Measurements from ENCODE around the gene LRRTM3. TPM values are rescaled to one million over a fixed set of nuclear protein-coding genes. Genes with fewer than 3 reads are reported as not detected.

Gene LRRTM3
- total RNA-seq, 4 donors from 2014 or later, result not detected

GRCh38 chr10:66926841-66927240 lies 1.0 kb downstream of the LRRTM3 start:
- intact Hi-C loops (cut with DNase I), result no loop called here
- no peak for DNase-seq
- Histone ChIP-seq H3K36me3 (no peaks in the 10 kb centered on the region), H3K27ac (no peak overlapping the region), H3K9me3 (no peaks in the 10 kb centered on the region), H3K27me3 (peaks cover 3% of the 10 kb centered on the region), H3K4me1 (peaks cover 0 to 5% of the 10 kb centered on the region in 2 donors), H3K4me3 (replicated peaks in 1 of 3) (no peak overlapping the region)
- TF ChIP-seq CTCF (IDR thresholded peaks at IDR 0.05) (no peak), POLR2A (IDR thresholded peaks at IDR 0.05) (no peak)
- WGBS, 2 donors, result 74 to 81% methylated on average over 5 of the region's 5 CpGs

GRCh38 chr10:66927251-66927935 lies 1.6 kb downstream of the LRRTM3 start:
- H3K27me3 ChIP-seq, result peaks cover 3% of the 10 kb centered on the region
- H3K4me3 ChIP-seq (replicated peaks in 1 of 3), result no peak overlapping the region
- H3K4me1 ChIP-seq, result peaks cover 0 to 5% of the 10 kb centered on the region in 2 donors
- TF ChIP-seq POLR2A (IDR thresholded peaks at IDR 0.05), result no peak
- H3K36me3 ChIP-seq, result no peaks in the 10 kb centered on the region
- H3K27ac ChIP-seq, result no peak overlapping the region
- WGBS, 2 donors, result 73 to 77% methylated on average over 11 of the region's 11 CpGs
- intact Hi-C loops (cut with DNase I), result no loop called here
- DNase-seq, result no peak
- H3K9me3 ChIP-seq, result no peaks in the 10 kb centered on the region

GRCh38 chr10:66927971-66928770 lies 2.3 kb downstream of the LRRTM3 start:
- intact Hi-C loops (cut with DNase I), result no loop called here
- peak in 1 of 2 donors; percentile 1 for DNase-seq
- Histone ChIP-seq H3K4me1 (peaks cover 0 to 5% of the 10 kb centered on the region in 2 donors), H3K9me3 (no peaks in the 10 kb centered on the region), H3K27me3 (peaks cover 3% of the 10 kb centered on the region), H3K4me3 (replicated peaks in 1 of 3) (no peak overlapping the region), H3K36me3 (no peaks in the 10 kb centered on the region), H3K27ac (no peak overlapping the region)
- WGBS, 2 donors, result 8 to 11% methylated on average over 29 to 30 of the region's 30 CpGs
- TF ChIP-seq CTCF (IDR thresholded peaks at IDR 0.05) (no peak), POLR2A (IDR thresholded peaks at IDR 0.05) (no peak)

- H3K4me3 ChIP-seq (replicated peaks in 1 of 3), result no peak overlapping the region
- DNase-seq, result no peak
- WGBS, 2 donors, result 66 to 68% methylated on average over 3 of the region's 3 CpGs
These were observed 2.9 kb downstream of the LRRTM3 start for GRCh38 chr10:66928776-66929175.

GRCh38 chr10:66929375-66929774 lies 3.5 kb downstream of the LRRTM3 start:
- Histone ChIP-seq H3K27ac (no peak overlapping the region), H3K36me3 (no peaks in the 10 kb centered on the region), H3K4me3 (replicated peaks in 1 of 3) (no peak overlapping the region), H3K9me3 (no peaks in the 10 kb centered on the region), H3K27me3 (peaks cover 3% of the 10 kb centered on the region), H3K4me1 (peaks cover 0 to 5% of the 10 kb centered on the region in 2 donors)
- intact Hi-C loops (cut with DNase I), result no loop called here
- TF ChIP-seq POLR2A (IDR thresholded peaks at IDR 0.05) (no peak), CTCF (IDR thresholded peaks at IDR 0.05) (no peak)
- no peak for DNase-seq
- 76 to 83% methylated on average over 5 of the region's 5 CpGs for WGBS, 2 donors

More at GRCh38 chr10:66928776-66929175, 2.9 kb downstream of the LRRTM3 start:
- Histone ChIP-seq H3K9me3 (no peaks in the 10 kb centered on the region), H3K27me3 (peaks cover 3% of the 10 kb centered on the region), H3K36me3 (no peaks in the 10 kb centered on the region), H3K4me1 (peaks cover 0 to 5% of the 10 kb centered on the region in 2 donors), H3K27ac (no peak overlapping the region)
- TF ChIP-seq POLR2A (IDR thresholded peaks at IDR 0.05) (no peak), CTCF (IDR thresholded peaks at IDR 0.05) (no peak)
- intact Hi-C loops (cut with DNase I), result no loop called here

Measured in thyroid gland (tissue), 4 donors.